SU-DHL-6 (cell line): ENCODE results near the gene CBR4.

Experiments
- H2AFZ ChIP-seq: fragments of 200-600 bp; sonication (generic); 2 replicates; pipeline ENCODE4 v1.6.1; 2014; ENCODE audit warnings: low read depth, mild to moderate bottlenecking, moderate library complexity, mixed read lengths, antibody characterized with exemption, low read length; ENCODE audit not compliant: severe bottlenecking
- H3F3A ChIP-seq: fragments of 200-600 bp; shearing (Covaris generic); 2 replicates; pipeline ENCODE4 v1.6.0; 2016; ENCODE audit warnings: antibody characterized with exemption, mild to moderate bottlenecking; ENCODE audit not compliant: insufficient read depth
- H3K27ac ChIP-seq: fragments of 200-600 bp; sonication (generic); 2 replicates; pipeline ENCODE4 v1.5.1; 2016; ENCODE audit warnings: low read depth, mild to moderate bottlenecking, low read length, moderate library complexity, mixed read lengths
- H3K27me3 ChIP-seq: fragments of 200-600 bp; sonication (generic), shearing (Covaris generic); 2 replicates; pipeline ENCODE4 v1.6.0; 2014; ENCODE audit warnings: mild to moderate bottlenecking, low read length
- H3K36me3 ChIP-seq: fragments of 200-600 bp; sonication (generic); 2 replicates; pipeline ENCODE4 v1.6.1; 2014; ENCODE audit warnings: mild to moderate bottlenecking, low read length, mixed read lengths
- H3K4me2 ChIP-seq: fragments of 300-600, 200-600 bp; shearing (Covaris generic), sonication (generic); 2 replicates; pipeline ENCODE4 v1.6.0; 2014; ENCODE audit warnings: low read length, low read depth, mild to moderate bottlenecking; ENCODE audit not compliant: poor library complexity, severe bottlenecking
- H3K4me3 ChIP-seq: fragments of 200-600 bp; sonication (generic); 2 replicates; pipeline ENCODE4 v1.5.1; 2014; ENCODE audit warnings: antibody characterized with exemption, low read length, mild to moderate bottlenecking, mixed read lengths; ENCODE audit not compliant: insufficient read depth, poor library complexity, severe bottlenecking
- H3K79me2 ChIP-seq: fragments of 200-600 bp; sonication (generic); 2 replicates; pipeline ENCODE4 v1.6.1; 2014; ENCODE audit warnings: mild to moderate bottlenecking, low read length, moderate library complexity; ENCODE audit not compliant: insufficient read depth
- H3K9ac ChIP-seq: fragments of 200-600 bp; sonication (generic); 2 replicates; pipeline ENCODE4 v1.7.0; 2014; ENCODE audit warnings: mild to moderate bottlenecking, low read length
- H3K9me2 ChIP-seq: fragments of 200-600 bp; sonication (generic); replicated peaks from 2 replicates; pipeline ENCODE4 v1.6.1; 2014; ENCODE audit warnings: low read length; ENCODE audit not compliant: insufficient read depth
- H3K9me3 ChIP-seq: fragments of 200-600 bp; sonication (generic); 2 replicates; pipeline ENCODE4 v1.6.1; 2014; ENCODE audit warnings: low read length, mixed read lengths; ENCODE audit not compliant: insufficient read depth
- H4K20me1 ChIP-seq: fragments of 200-600 bp; sonication (generic); 2 replicates; pipeline ENCODE4 v1.6.1; 2014; ENCODE audit warnings: low read depth, mild to moderate bottlenecking, antibody characterized with exemption, low read length, moderate library complexity, mixed read lengths
- EZH2phosphoT487 ChIP-seq: fragments of 200-600 bp; sonication (generic), shearing (Covaris generic); conservative IDR thresholded peaks from 2 replicates; pipeline ENCODE4 v1.6.1; 2018; ENCODE audit warnings: mild to moderate bottlenecking, antibody characterized with exemption, low read length, moderate library complexity, mixed read lengths
- TF ChIP-seq, protein P1 (sequence below): fragments of 200-600 bp; sonication (generic); IDR thresholded peaks from one replicate; pipeline ENCODE4 v1.5.1; 2017; ENCODE audit warnings: antibody characterized with exemption, mild to moderate bottlenecking, low read length, moderate library complexity; ENCODE audit not compliant: insufficient read depth, poor library complexity, severe bottlenecking

Gene CBR4

DNA sequence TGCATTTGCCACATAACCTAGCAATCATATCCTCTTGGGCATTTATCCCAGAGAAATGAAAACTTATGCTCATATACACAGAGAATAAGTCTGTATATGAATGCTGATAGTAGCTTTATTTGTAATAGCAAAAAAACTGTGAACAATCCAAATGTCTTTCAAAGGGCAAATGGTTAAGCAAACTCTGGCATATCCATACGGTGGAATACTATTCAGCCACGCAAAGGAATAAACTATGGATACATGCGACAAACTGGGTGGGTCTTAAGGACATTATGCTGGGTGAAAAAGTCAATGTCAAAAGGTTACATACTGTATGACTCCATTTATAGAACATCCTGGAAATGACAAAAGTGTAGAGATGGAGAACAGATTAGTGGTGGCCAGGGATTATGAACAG, 17.6 kb upstream of the CBR4 start:
- Histone ChIP-seq H3K4me2 (no peak overlapping the region), H3F3A (no peaks in the 10 kb centered on the region), H3K9me2 (no peaks in the 10 kb centered on the region), H3K27ac (no peak overlapping the region), H3K36me3 (no peaks in the 10 kb centered on the region), H3K9ac (no peak overlapping the region), H2AFZ (no peak overlapping the region), H4K20me1 (no peaks in the 10 kb centered on the region), H3K9me3 (no peaks in the 10 kb centered on the region), H3K79me2 (no peaks in the 10 kb centered on the region), H3K4me3 (no peak overlapping the region), H3K27me3 (no peaks in the 10 kb centered on the region)
- no peak for TF ChIP-seq EZH2phosphoT487
- TF ChIP-seq, protein P1, sequence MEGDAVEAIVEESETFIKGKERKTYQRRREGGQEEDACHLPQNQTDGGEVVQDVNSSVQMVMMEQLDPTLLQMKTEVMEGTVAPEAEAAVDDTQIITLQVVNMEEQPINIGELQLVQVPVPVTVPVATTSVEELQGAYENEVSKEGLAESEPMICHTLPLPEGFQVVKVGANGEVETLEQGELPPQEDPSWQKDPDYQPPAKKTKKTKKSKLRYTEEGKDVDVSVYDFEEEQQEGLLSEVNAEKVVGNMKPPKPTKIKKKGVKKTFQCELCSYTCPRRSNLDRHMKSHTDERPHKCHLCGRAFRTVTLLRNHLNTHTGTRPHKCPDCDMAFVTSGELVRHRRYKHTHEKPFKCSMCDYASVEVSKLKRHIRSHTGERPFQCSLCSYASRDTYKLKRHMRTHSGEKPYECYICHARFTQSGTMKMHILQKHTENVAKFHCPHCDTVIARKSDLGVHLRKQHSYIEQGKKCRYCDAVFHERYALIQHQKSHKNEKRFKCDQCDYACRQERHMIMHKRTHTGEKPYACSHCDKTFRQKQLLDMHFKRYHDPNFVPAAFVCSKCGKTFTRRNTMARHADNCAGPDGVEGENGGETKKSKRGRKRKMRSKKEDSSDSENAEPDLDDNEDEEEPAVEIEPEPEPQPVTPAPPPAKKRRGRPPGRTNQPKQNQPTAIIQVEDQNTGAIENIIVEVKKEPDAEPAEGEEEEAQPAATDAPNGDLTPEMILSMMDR, result no peak

DNA sequence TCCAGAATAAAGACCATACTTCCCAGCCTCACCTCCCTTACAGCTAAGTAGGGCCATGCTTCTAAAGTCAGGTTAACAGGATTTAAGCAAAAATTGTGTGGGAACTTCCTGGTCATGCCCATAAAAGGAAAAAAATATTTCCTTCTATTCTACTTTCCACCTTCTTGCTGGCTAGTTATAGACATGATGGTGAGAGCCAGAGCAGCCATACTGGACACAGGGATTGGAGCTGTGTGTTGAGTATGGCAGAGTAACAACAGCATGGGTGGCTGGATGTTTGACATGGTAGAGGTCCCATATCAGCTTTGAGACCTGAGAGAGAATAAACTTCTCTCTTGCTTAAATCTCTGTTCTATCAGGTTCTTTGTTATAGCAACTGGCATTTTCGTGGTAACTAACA, 15.1 kb upstream of the CBR4 start:
- Histone ChIP-seq H3K4me2 (no peak overlapping the region), H3K9me2 (no peaks in the 10 kb centered on the region), H3K36me3 (no peaks in the 10 kb centered on the region), H3K9me3 (no peaks in the 10 kb centered on the region), H3K27ac (no peak overlapping the region), H3F3A (no peaks in the 10 kb centered on the region), H3K9ac (no peak overlapping the region), H2AFZ (no peak overlapping the region), H3K27me3 (no peaks in the 10 kb centered on the region), H3K79me2 (no peaks in the 10 kb centered on the region), H3K4me3 (no peak overlapping the region), H4K20me1 (no peaks in the 10 kb centered on the region)
- no peak for TF ChIP-seq EZH2phosphoT487
- TF ChIP-seq, protein P1, result no peak

DNA sequence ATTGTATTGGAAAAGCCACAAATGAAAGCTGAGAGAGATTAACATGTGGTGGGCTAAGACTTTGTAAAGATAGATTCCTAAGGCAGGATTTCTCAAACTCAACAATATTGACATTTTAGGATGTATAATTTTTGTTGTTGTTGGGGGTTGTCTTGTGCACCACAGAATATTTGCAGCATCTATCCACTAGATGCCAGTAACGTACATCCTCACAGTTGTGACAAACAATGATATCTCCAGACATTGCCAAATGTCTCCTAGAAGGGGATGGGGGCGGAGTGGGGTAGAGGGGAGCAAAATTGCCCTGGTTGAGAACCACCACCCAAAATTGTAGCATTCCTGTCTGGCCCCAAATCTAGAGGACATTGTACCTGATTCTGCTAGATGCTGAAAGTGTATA, 14.7 kb upstream of the CBR4 start:
- no peak for TF ChIP-seq EZH2phosphoT487
- TF ChIP-seq, protein P1, result peak; percentile 32
- H3K4me3 ChIP-seq, result no peak overlapping the region
- no peaks in the 10 kb centered on the region for H3K36me3 ChIP-seq
- no peaks in the 10 kb centered on the region for H3K79me2 ChIP-seq
- no peak overlapping the region for H3K27ac ChIP-seq
- no peak overlapping the region for H3K4me2 ChIP-seq
- H3K9me2 ChIP-seq, result no peaks in the 10 kb centered on the region
- H2AFZ ChIP-seq, result no peak overlapping the region
- H3K9ac ChIP-seq, result no peak overlapping the region
- no peaks in the 10 kb centered on the region for H3F3A ChIP-seq
- no peaks in the 10 kb centered on the region for H4K20me1 ChIP-seq
- no peaks in the 10 kb centered on the region for H3K27me3 ChIP-seq
- no peaks in the 10 kb centered on the region for H3K9me3 ChIP-seq

DNA sequence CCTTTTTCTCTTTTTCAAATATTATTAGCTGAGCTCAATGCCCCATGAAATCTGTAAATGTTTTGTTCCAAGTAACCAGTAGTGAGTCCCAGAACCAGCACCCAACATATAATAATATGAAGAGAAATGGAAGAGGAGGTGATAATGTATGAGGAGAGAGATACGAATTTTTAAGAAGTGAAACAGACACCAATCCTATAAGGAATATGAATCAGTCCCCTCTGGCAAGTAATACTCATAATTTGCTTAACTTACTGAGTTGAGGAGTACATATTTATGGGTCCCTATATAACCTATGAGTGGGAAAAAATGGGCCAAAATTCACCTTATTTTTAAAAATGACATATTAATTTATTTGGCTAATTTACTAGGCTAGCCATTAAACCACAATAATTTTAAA, 8.4 kb upstream of the CBR4 start:
- Histone ChIP-seq H3K9ac (no peak overlapping the region), H2AFZ (no peak overlapping the region), H3K27ac (no peak overlapping the region), H3K36me3 (no peaks in the 10 kb centered on the region), H3K9me3 (no peaks in the 10 kb centered on the region), H3K4me3 (no peak overlapping the region), H3K9me2 (no peaks in the 10 kb centered on the region), H3K27me3 (no peaks in the 10 kb centered on the region), H4K20me1 (no peaks in the 10 kb centered on the region), H3F3A (no peaks in the 10 kb centered on the region), H3K4me2 (no peak overlapping the region), H3K79me2 (no peaks in the 10 kb centered on the region)
- no peak for TF ChIP-seq EZH2phosphoT487
- TF ChIP-seq, protein P1, result no peak
